Measurements from ENCODE around the gene GATB. TPM values are rescaled to one million over a fixed set of nuclear protein-coding genes. Genes with fewer than 3 reads are reported as not detected.

Gene GATB
- total and polyA plus RNA-seq, 2 experiments from 2014 or later = 18.0 to 20.0 TPM

GRCh38 chr4:151708100-151708499, 52.7 kb downstream of the GATB start:
- WGBS, 2 experiments (ENCODE audit: low coverage in 1 of 2, low lambda C conversion rate in 2 of 2, missing lambda C conversion rate in 2 of 2) = 70% methylated on average over 4 of the region's 4 CpGs
- Histone ChIP-seq H4K20me1 (ENCODE audit: insufficient read depth) (no peaks in the 10 kb centered on the region), H3K27me3 (replicated peaks; ENCODE audit: insufficient read depth) (no peaks in the 10 kb centered on the region), H2AFZ (no peak overlapping the region), H3K9me2 (ENCODE audit: insufficient read depth) (no peaks in the 10 kb centered on the region), H3K9ac (no peak overlapping the region), H3F3A (ENCODE audit: insufficient read depth) (no peaks in the 10 kb centered on the region), H3K27ac (no peak overlapping the region), H3K79me2 (ENCODE audit: insufficient read depth) (no peaks in the 10 kb centered on the region), H3K9me3 (ENCODE audit: low read depth) (no peaks in the 10 kb centered on the region), H3K4me1 (ENCODE audit: insufficient read depth) (no peaks in the 10 kb centered on the region), H3K4me2 (ENCODE audit: unreplicated experiment) (no peak overlapping the region), H3K36me3 (ENCODE audit: low read depth) (peaks cover 5% of the 10 kb centered on the region; the same call in 1 of the 2 replicates), H3K4me3 (no peak overlapping the region)
- DNase-seq = no peak
- TF ChIP-seq EZH2phosphoT487 (IDR thresholded peaks at IDR 0.05; ENCODE audit: insufficient read depth, low read depth) = no peak
- TF ChIP-seq EZH2 (IDR thresholded peaks at IDR 0.05; ENCODE audit: insufficient read depth, poor library complexity, severe bottlenecking) = no peak
- in situ Hi-C loops (cut with MboI) = no loop called here

GRCh38 chr4:151703401-151703800, 57.4 kb downstream of the GATB start:
- no peaks in the 10 kb centered on the region for H3F3A ChIP-seq (ENCODE audit: insufficient read depth)
- H3K4me2 ChIP-seq (ENCODE audit: unreplicated experiment) = no peak overlapping the region
- TF ChIP-seq EZH2 (IDR thresholded peaks at IDR 0.05; ENCODE audit: insufficient read depth, poor library complexity, severe bottlenecking) = no peak
- TF ChIP-seq EZH2phosphoT487 (IDR thresholded peaks at IDR 0.05; ENCODE audit: insufficient read depth, low read depth) = no peak
- H3K9ac ChIP-seq = no peak overlapping the region
- WGBS, 2 experiments (ENCODE audit: low coverage in 1 of 2, low lambda C conversion rate in 2 of 2, missing lambda C conversion rate in 2 of 2) = 68 to 77% methylated on average over 3 of the region's 3 CpGs
- H3K4me3 ChIP-seq = no peak overlapping the region
- no peak overlapping the region for H3K27ac ChIP-seq
- H3K9me2 ChIP-seq (ENCODE audit: insufficient read depth) = no peaks in the 10 kb centered on the region
- no peak overlapping the region for H2AFZ ChIP-seq
- H3K36me3 ChIP-seq (ENCODE audit: low read depth) = no peaks in the 10 kb centered on the region; the same call in 1 of the 2 replicates
- H3K4me1 ChIP-seq (ENCODE audit: insufficient read depth) = no peaks in the 10 kb centered on the region
- in situ Hi-C loops (cut with MboI) = no loop called here
- no peaks in the 10 kb centered on the region for H4K20me1 ChIP-seq (ENCODE audit: insufficient read depth)
- H3K79me2 ChIP-seq (ENCODE audit: insufficient read depth) = no peaks in the 10 kb centered on the region
- H3K27me3 ChIP-seq (replicated peaks; ENCODE audit: insufficient read depth) = no peaks in the 10 kb centered on the region
- no peaks in the 10 kb centered on the region for H3K9me3 ChIP-seq (ENCODE audit: low read depth)
- no peak for DNase-seq

GRCh38 chr4:151702256-151702655, 58.6 kb downstream of the GATB start:
- no peaks in the 10 kb centered on the region; the same call in 1 of the 2 replicates for H3K36me3 ChIP-seq (ENCODE audit: low read depth)
- H3K4me1 ChIP-seq (ENCODE audit: insufficient read depth) = no peaks in the 10 kb centered on the region
- no peak overlapping the region for H3K9ac ChIP-seq
- no peak overlapping the region for H3K4me2 ChIP-seq (ENCODE audit: unreplicated experiment)
- no peak overlapping the region for H3K4me3 ChIP-seq
- 76% methylated on average over 4 of the region's 4 CpGs for WGBS, 2 experiments (ENCODE audit: low coverage in 1 of 2, low lambda C conversion rate in 2 of 2, missing lambda C conversion rate in 2 of 2)
- in situ Hi-C loops (cut with MboI) = no loop called here
- no peaks in the 10 kb centered on the region for H4K20me1 ChIP-seq (ENCODE audit: insufficient read depth)
- DNase-seq = no peak
- H2AFZ ChIP-seq = no peak overlapping the region
- no peaks in the 10 kb centered on the region for H3K9me2 ChIP-seq (ENCODE audit: insufficient read depth)
- H3F3A ChIP-seq (ENCODE audit: insufficient read depth) = no peaks in the 10 kb centered on the region
- no peaks in the 10 kb centered on the region for H3K27me3 ChIP-seq (replicated peaks; ENCODE audit: insufficient read depth)
- H3K27ac ChIP-seq = no peak overlapping the region
- no peaks in the 10 kb centered on the region for H3K9me3 ChIP-seq (ENCODE audit: low read depth)
- TF ChIP-seq EZH2phosphoT487 (IDR thresholded peaks at IDR 0.05; ENCODE audit: insufficient read depth, low read depth) (no peak), EZH2 (IDR thresholded peaks at IDR 0.05; ENCODE audit: insufficient read depth, poor library complexity, severe bottlenecking) (no peak)
- H3K79me2 ChIP-seq (ENCODE audit: insufficient read depth) = no peaks in the 10 kb centered on the region

- TF ChIP-seq EZH2phosphoT487 (IDR thresholded peaks at IDR 0.05; ENCODE audit: insufficient read depth, low read depth) (no peak), EZH2 (IDR thresholded peaks at IDR 0.05; ENCODE audit: insufficient read depth, poor library complexity, severe bottlenecking) (no peak)
- 94% methylated on average over 16 of the region's 16 CpGs for WGBS, 2 experiments (ENCODE audit: low coverage in 1 of 2, low lambda C conversion rate in 2 of 2, missing lambda C conversion rate in 2 of 2)
- Histone ChIP-seq H3K4me3 (no peak overlapping the region), H3K9ac (no peak overlapping the region), H4K20me1 (ENCODE audit: insufficient read depth) (no peaks in the 10 kb centered on the region), H3K4me1 (ENCODE audit: insufficient read depth) (no peaks in the 10 kb centered on the region), H3K4me2 (ENCODE audit: unreplicated experiment) (no peak overlapping the region), H2AFZ (no peak overlapping the region), H3K9me2 (ENCODE audit: insufficient read depth) (no peaks in the 10 kb centered on the region), H3K27me3 (replicated peaks; ENCODE audit: insufficient read depth) (no peaks in the 10 kb centered on the region), H3K79me2 (ENCODE audit: insufficient read depth) (no peaks in the 10 kb centered on the region), H3K36me3 (ENCODE audit: low read depth) (no peaks in the 10 kb centered on the region; the same call in 1 of the 2 replicates), H3K27ac (no peak overlapping the region), H3K9me3 (ENCODE audit: low read depth) (no peaks in the 10 kb centered on the region), H3F3A (ENCODE audit: insufficient read depth) (no peaks in the 10 kb centered on the region)
- no peak for DNase-seq
- in situ Hi-C loops (cut with MboI) = no loop called here
Measured at GRCh38 chr4:151700566-151701316, 60.1 kb downstream of the GATB start.

All from GM23248 (cell line).